GM19463 (cell line): ENCODE data around the gene PCNX1.
"Not testable (repeated sequence)": the region's sequence is repeated elsewhere in the genome, so short reads cannot be mapped to it uniquely, and the experiment has no call there.

Experiments used
- ATAC-seq: cut with Tn5 transposase; IDR thresholded peaks from one replicate; pipeline ENCODE4 v1.9.1; 2021; ENCODE audit warnings: mild to moderate bottlenecking, moderate library complexity; ENCODE audit not compliant: unreplicated experiment

The PCNX1 gene

DNA sequence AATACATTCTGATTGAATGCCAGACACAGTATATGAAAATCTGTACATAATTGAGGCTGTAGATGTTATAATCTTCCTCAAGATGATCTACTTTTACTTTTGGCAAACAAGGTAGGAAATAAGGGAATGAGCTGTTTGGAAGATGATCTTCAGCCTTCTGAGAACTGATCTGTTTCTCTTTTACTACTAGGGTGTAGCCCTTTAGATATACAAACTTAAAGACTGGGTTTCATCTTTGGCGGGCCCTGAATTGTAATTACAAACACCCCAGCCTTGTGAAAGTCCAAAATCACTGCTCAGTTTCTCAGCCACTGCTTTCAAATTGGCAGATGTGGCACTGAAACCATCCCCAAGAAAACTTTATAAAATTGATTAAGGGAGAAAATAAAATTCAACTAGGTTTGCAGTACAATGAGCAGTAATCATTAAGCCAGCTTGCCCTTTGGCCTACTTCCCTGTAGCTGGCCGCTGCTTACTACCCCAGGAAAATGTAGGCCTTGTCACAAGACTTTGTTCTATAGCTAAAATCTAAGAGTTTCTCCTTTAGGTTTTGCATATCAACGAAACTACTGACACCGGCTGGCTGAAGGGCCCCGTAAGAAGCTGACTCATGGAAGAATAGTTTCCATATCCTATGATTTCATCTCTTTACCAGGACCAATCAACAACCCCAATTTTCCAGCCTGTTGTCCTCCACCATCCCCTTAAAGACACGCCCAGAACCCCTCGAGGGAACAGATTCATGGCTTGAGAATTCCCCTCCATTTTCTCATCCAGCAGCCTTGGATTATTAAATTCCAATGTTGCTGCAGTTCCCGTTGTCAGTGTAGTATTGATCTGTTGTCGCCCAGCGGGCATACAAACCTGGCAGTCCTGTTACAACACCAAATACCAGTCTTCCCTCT is 210.8 kb downstream of the PCNX1 start:
- peak; percentile 67 for ATAC-seq

DNA sequence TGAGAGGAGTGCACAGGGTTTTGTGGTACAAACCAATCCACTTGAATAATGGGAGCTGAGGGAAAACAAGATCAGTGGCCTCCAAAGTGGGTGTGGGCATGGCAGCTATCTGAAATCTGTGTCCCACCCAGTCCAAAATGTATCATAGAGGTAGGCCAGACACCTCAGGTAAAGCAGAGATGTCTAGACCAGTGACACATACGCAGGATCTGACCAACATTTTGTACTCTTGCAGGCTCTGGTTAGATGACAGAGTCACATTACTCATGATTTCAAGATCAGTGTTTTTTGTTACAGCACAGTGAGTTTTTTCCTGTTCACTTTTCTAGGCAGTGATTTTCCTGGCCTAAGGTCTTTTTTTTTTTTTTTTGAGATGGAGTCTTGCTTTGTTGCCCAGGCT is 211.8 kb downstream of the PCNX1 start:
- ATAC-seq, result no peak

DNA sequence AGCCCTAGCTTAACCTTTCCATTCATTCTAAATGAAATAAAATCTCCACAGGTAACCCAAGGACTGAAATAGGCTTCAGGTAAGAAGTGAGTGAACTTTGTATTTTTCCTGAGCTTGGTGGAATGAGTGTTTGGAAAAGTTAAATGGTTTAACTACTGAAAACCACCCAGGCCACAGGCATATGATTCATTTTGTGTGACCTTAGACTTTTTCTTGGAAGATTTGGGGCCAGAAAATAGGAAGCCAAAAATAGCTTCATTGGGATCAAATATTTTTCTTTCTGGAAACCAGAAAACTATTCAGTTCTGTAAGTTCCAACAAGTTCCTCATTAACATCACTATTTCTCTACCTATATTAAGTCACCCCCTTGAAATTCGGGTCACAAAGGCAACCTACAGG is 212.6 kb downstream of the PCNX1 start:
- ATAC-seq, result no peak

DNA sequence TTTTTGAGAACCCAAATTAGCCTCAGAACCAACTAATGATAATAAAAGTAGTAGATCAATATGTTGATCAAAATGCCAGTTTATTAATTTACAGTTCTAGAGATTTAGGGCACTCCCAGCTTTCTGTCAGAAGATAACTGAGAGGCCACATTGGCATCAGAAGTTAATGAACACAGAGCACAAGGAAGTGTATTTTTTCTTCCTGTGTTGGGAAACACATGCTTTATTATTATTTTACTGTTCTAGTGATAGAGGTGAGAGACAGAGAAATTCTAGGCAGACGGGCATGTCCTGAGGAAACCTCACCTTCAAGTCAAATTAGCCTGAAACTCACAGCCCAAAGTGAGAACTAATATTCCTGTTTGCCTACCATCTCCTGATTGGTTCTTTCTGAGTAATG is 213.7 kb downstream of the PCNX1 start:
- no peak for ATAC-seq

DNA sequence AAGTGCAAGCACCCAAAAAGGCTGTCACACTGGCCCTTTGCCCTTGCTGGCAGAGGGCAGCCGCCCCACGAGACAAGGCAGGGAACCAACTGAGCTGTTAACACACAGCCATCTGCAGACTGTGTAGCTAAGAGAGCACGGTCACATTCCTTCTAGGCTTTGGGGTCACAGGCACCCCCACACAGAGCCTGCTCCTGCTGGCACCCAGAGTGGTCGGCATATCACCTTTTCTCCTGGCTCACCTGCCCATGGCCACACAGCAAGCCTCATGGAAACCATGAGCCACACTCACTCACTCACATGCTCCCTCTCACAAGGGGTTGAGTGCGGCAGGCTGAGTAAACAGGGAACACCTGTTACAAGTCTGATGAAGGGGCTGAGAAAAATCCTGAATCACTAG is 214.5 kb downstream of the PCNX1 start:
- no peak for ATAC-seq

DNA sequence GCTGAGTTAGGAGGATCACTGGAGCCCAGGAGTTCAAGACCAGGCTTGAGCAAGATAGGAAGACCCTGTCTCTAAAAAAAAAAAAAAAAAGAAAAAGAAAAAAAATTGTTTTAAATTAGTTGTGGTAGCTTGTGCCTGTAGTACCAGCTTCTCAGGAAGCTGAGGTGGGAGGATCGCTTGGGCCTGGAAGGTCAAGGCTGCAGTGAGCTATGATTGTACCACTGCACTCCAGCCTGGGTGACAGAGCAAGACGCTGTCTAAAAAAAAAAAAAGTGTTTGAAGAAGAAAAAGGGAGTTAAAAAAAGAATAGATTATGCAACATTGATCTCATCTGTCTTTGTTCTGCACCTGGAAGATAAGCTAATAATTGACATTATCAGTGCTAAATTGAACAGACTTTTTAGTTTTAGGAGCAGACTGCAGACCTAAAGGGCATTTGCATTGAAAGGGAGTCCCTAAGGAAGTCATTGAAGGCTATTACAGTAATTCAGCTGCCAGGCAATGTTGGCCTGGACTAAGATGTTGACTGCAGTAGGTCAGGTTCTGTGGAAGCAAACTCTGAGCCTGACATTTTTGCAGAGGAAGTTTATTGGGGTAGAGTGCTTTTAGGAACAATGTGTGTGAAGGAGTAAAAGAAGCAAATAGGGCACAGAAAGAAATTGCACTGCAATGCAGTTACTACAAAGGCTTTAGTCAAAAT is 215.8 kb downstream of the PCNX1 start:
- no peak for ATAC-seq

DNA sequence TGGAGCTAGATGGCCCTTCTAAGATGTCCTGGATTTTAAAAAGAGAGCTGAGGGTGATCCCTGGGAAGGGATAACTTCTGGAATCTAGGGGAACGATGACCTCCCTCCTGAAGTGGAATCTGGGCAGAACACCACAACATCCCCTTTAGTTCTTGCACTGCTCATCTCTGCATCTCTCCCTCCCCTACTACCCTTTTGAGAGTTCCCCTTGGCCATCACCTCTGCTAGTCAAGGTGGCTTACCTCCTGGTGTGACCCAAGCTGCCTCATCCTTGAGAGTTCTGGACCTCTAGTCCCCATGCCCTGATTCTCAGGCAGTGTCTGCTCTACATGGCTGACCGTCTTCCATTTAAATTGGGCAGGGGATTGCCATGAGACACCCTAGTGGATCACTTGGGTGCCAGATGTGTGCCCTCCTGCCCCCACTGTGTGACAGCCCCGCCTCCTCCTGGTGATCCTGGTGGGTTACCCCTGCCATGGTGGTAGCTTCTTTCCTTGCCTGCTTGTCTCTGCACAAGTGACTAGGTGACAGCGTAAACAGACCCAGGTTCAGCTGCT is 216.4 kb downstream of the PCNX1 start:
- no peak for ATAC-seq

DNA sequence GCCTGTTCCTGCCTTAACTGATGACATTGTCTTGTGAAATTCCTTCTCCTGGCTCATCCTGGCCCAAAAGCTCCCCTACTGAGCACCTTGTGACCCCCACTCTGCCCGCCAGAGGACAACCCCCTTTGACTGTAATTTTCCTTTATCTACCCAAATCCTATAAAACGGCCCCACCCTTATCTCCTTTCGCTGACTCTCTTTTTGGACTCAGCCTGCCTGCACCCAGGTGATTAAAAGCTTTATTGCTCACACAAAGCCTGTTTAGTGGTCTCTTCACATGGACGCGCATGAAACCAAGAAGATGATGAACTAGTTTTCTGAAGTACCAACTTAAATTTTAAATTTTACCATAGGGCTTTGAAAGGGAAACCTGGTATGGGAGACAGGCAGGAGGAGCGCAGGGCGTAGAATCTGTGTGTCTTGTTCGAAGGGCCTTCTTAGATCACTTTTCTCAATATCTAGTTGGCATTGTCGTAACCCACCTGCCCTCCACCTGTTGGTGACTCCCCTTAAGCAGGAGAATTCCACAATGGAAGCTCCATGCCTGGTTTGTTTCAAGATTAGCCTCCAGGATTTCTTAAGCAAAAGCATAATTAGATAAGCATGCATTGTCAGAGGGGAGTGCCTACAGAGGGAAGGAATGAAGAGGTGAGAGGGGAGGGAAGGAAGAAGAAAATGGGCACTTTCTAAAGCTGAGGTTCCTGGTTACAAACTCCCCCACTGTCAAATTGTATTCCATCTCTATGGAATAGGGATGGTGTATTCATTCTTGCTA is 222.6 kb downstream of the PCNX1 start:
- not testable (repeated sequence) for ATAC-seq

DNA sequence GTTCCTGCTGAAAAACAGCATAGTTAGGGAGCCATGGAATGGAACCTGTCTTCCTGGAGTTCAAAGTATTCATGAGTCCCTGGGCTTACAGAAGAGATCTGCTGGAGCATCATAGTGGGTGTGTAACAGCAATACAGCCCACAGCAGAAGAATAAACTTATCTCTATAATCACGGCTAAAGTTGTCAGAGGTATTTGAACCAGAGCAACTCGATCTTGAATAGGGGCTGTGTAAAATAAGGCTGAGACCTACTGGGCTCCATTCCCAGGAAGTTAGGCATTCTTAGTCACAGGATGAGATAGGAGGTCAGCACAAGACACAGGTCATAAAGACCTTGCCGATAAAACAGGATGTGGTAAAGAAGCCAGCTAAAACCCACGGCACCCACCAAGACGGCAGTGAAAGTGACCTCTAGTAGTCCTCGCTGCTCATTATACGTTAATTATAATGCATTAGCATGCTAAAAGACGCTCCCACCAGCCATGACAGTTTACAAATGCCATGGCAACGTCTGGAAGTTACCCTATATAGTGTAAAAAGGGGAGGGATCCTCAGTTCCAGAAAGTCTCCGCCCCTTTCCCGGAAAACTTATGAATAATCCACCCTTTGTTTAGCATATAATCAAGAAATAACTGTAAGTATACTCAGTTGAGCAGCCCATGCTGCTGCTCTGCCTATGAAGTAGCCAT is 223.4 kb downstream of the PCNX1 start:
- peak; percentile 75 for ATAC-seq

DNA sequence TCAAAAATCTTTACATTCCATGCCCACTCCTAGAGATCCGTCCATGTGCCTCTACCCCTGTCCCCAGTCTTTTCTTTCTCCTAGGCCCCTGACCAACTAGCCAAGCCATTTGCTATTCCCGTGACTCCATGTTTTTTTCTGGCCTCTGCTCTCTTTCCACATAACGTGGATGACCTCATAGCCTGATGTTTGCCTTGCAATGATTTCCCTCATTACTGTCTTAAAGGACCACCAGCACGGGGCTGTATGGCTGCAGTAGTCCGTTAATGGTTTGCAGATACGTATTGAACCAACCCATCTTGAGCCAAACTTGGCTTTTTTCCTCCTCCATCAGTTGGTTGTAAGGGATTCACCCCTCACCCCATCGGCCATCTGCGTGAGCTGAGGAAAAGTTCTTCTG is 226.0 kb downstream of the PCNX1 start:
- ATAC-seq, result no peak

DNA sequence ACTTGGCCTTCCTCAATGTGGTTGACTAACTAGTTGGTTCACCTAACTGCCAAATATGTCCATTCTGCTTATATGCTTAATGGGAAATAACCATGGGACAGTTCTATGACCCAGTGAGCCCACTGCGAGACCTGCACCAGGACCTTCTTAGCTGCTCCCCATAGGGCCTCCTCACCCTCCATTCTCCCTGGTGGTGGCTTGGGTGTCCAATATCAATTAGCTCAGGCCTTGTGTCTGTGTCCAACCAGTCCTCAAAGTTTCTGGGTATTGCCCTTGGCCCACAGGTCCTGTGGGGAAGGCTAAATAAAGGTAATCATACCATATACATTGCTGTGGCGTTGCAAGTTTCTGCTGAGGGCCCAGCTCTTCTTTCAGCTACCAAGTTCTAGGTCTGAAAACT is 228.2 kb downstream of the PCNX1 start:
- no peak for ATAC-seq

DNA sequence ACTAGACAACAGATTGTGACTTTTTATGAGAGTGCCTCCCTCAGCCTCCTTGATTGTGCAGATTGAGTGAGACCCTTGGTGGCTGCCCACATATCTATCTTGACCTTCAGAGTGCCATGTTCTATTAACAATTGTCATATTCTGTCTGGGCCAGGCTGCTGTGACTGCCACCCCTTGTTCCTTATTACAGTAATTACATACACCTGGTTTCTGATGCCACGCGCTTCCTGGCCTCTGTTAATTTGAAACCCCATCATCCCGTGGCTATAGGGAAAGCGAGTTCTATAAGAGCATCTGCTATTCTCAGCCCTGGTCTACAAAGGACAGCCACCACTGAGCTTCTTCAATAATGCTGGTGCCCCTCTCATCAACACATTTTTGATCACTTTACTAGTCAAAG is 228.7 kb downstream of the PCNX1 start:
- no peak for ATAC-seq

DNA sequence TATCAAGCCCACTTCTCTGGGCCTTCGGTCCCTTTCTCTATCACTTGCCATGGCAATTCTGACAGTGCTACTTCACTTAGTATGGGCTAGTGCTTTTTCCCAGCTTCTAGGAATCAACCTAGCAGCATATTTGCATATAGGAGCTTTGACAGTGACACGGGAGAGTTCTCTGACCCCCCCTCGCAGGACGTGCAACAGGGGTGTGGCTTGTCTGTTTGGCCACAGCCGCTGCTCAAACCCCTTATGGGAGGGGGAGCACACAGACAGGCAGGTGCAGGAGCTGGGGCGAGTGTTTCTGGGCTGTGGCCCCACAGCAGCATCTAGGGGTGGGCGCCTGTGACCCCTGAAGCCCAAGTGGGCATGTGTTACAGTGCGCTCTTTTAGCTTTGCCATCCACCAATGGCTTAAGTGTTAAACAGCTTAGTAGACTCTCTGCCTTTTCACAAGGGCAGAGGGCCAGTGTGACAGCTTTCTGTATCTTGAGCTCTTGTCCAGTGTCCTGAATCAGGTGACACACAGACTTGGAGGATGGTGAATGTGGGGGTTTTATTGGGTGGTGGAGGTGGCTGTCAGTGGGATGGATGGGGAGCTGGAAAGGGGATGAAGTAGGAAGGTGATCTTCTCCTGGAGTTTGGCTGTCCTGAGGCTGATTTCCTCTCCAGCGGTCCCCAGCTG is 229.3 kb downstream of the PCNX1 start:
- no peak for ATAC-seq

DNA sequence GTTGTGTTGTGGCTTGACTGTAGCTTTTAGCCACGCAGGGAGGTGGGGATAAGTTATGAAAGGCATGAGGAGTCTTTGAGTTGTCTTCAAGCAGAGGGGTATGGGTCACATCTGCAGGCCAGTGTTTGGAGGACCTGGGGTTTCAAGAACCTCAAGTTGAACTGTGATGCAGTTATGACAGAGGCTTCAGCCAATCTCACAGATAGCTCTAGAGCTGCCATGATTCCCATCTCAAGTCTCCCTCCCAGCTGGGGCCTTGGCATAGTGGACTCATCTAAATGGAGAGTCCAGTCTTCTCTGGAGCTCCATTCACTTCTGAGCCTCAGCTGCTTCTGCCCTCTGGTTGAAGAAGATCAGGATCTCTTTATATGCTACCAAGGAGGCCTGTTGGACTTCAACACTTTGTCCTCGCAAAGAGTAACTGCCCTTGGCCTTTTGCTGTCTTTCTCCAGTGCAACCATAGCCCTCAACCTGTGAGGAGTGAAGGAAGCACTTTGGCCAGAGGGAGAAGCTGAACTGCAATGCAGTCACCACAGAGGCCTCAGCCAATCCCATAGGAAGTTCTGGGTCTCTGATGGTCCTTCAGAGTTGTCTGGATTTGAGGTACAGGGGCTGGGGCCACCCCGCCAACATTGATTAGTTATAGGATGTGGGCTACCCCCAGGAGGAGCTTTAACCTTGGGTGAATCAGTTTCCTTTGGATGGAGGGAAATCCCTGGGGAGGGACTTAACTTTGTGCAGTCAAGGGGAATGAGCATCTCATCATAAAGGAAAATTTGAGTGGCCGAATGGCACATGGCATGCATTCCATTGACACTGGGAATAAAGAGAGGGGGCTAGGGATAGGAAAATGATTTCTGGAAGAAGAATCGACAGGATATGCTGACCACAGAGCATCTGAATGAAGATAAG is 230.5 kb downstream of the PCNX1 start:
- no peak for ATAC-seq

DNA sequence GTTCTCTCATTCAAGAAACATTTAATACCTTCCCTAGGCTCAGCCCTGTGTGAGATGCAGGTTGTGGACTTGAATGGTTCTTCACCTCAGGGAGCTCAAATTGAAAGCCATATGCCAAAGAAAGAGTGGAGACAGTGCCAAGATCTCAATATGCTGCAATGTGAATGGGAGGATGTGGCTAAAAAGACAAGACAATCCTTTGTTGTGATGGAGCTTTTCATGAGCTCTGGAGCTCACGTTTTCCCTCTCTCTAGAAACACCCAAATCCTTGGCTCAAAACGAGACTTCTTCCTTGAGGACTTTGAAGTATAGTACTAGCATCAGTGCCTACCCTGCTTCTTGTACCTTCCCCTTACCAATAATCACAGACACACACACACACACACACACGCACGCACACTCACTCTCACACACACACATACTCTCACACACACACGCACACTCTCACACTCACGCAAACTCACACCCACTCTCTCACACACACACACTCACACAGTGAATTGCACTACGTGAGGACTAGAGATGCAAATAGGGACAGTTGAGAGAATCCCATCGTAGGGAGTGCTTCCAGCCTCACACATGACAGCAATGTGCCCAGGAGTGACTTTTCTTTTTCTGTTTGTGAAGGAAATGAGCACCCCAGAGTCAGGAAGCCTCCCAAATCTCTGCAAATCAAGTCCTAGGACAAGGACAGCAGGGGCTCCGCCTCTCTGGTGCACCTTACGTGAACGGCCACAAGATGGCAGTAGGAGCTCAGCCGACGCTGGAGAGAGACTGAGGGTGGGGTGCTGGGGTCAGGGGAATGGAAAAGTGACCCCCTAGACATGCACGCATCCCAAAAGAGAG is 231.4 kb downstream of the PCNX1 start:
- no peak for ATAC-seq

DNA sequence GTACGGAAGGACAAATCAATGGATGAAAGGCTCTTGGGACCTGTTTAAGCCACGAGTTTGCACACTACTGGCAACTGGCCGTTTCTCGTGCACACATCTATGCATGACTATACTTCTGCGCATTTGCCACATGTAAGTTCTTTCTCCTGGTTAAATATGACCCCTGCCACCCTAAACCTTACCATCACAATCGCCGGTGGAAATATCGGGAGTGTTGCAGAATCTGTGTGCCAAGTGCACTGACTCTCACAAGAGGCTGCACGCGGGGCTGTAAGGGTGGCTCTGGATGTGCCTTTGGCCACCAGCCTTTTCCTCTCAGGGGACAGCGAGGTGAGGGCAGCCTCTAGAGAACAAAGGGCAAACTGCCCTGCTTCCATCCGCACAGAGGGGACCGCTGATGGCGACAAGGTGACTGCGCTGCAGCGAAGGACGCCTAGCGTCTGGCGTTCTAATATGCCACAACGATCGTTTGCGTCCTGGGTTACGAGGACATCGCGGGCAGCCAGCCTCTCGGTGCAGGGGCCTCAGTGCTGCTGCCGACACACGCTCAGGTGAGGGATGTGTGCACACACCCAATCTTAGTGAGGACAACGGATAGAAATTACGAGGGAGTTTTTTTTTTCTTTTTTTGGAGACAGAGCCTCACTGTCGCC is 232.2 kb downstream of the PCNX1 start:
- no peak for ATAC-seq

DNA sequence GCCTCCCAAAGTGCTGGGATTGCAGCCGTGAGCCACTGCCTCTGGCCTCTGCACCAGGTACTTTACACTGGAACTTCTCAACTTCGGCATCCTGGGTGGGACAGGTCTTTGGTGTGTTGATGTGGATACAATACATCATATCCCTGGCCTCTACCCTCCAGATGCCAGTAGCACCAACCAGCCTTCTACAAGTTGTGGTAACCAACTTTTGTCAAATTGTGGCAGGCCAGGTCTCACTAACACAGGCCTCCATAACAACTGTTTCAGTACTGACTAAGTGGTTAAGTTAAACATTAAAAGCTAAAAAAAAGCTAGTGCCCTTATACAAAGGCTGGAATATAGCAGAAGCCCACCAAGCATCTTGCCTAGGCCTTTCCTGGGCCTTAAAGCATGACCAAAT is 232.9 kb downstream of the PCNX1 start:
- ATAC-seq, result no peak
